Measurements from ENCODE around the gene NHEJ1. TPM values are rescaled to one million over a fixed set of nuclear protein-coding genes. Genes with fewer than 3 reads are reported as not detected.

NHEJ1 gene
- total and polyA plus RNA-seq, 9 donors = 10.8 to 23.1 (median 17.1) TPM

DNA sequence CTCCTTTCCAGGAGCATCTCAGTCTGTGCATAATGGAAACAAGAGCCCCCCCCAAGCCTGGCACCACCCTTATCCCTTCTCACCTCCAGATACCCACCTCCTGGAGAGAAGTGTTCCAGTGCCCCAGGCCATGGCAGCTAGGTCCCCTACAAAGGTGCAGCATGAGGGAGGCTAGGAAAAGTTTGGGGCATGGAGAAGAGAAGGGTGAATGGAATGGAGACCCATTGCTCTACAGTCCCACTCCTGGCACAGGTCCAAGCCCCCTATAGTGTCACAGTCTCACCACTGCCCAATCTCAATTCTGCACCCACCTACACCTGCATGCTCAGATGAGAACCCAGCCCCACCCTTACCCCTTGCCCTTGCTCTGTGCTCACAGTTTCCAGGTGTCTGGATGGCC lies 8.3 kb upstream of the NHEJ1 start:
- H3K27me3 ChIP-seq = no peaks in the 10 kb centered on the region
- H3K4me3 ChIP-seq = no peak overlapping the region
- H3K9me3 ChIP-seq = no peaks in the 10 kb centered on the region
- H3K36me3 ChIP-seq = no peaks in the 10 kb centered on the region
- no peak for TF ChIP-seq POLR2A (IDR thresholded peaks at IDR 0.05)
- no peak for TF ChIP-seq EP300 (IDR thresholded peaks at IDR 0.05)
- TF ChIP-seq CTCF (IDR thresholded peaks at IDR 0.05) = no peak
- DNase-seq = peak in 1 of 5 donors; percentile 49
- peak overlapping the region in 1 of 2 donors; percentile 54 for H3K27ac ChIP-seq
- peaks cover 6% of the 10 kb centered on the region for H3K4me1 ChIP-seq (ENCODE audit: insufficient read depth)
- intact Hi-C loops (cut with DNase I) = loop anchor here in 3 of 4 donors (5.0 to 10.0 kb wide), 3 partner anchors 123 to 366 kb away; partner anchors contain the start of gene DNPEP (in 1 of the 3)

DNA sequence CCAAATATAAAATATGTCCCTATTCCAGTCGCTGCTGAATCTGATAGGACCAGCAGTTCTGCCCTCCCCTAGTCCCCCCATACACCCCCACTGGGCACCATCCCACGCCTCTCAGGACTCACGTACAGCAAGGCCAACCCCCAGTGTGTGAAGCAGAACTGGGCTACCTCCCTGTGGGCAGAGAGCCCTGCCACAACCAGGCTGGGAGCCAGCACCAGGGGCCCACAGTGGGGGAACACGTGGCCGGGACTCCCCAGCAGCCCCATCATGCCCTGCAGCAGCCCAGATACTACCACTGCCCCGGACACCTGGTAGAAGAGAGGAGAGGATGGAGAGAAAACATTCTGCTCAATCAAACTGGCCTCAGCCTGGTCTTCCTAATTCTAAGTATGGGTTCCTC lies 7.9 kb upstream of the NHEJ1 start:
- DNase-seq = peak in 4 of 5 donors; percentile 33 to 56 (median 49)
- WGBS, 3 donors = 17 to 30% (median 19%) methylated on average over 6 of the region's 6 CpGs
- no peaks in the 10 kb centered on the region for H3K27me3 ChIP-seq
- no peaks in the 10 kb centered on the region for H3K36me3 ChIP-seq
- no peak for TF ChIP-seq CTCF (IDR thresholded peaks at IDR 0.05)
- TF ChIP-seq EP300 (IDR thresholded peaks at IDR 0.05) = no peak
- TF ChIP-seq POLR2A (IDR thresholded peaks at IDR 0.05) = no peak
- intact Hi-C loops (cut with DNase I) = loop anchor here in 3 of 4 donors (5.0 to 10.0 kb wide), 3 partner anchors 124 to 366 kb away; partner anchors contain the start of gene DNPEP (in 1 of the 3)
- H3K9me3 ChIP-seq = no peaks in the 10 kb centered on the region
- H3K4me1 ChIP-seq (ENCODE audit: insufficient read depth) = peaks cover 6% of the 10 kb centered on the region
- H3K27ac ChIP-seq = peak overlapping the region in 1 of 2 donors; percentile 54
- no peak overlapping the region for H3K4me3 ChIP-seq

DNA sequence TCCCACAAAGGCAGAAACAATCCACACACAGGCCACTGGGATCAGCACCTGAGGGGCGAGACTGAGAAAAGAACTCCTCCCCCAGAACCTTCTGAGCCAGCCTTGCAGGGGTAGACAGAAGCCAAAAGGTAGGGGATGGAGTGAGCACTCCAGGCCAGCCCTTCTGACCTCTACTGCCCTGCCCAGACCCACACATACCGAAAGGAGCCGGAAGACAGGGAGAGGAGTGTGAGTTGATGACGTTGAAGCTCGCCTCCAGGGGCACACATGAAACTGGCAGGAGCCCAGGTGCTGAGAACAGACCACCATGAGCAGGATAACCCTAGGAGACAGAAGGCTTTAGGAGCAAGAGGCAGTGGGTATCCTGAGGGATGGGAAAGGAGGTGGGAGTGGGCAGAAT lies 7.4 kb upstream of the NHEJ1 start:
- Histone ChIP-seq H3K36me3 (no peaks in the 10 kb centered on the region), H3K27ac (peak overlapping the region in 1 of 2 donors; percentile 54), H3K9me3 (no peaks in the 10 kb centered on the region), H3K4me3 (no peak overlapping the region), H3K4me1 (ENCODE audit: insufficient read depth) (peaks cover 6% of the 10 kb centered on the region), H3K27me3 (no peaks in the 10 kb centered on the region)
- 37 to 47% (median 43%) methylated on average over 5 of the region's 5 CpGs for WGBS, 3 donors
- TF ChIP-seq EP300 (IDR thresholded peaks at IDR 0.05) (no peak), CTCF (IDR thresholded peaks at IDR 0.05) (no peak), POLR2A (IDR thresholded peaks at IDR 0.05) (no peak)
- intact Hi-C loops (cut with DNase I) = loop anchor here in 3 of 4 donors (5.0 to 10.0 kb wide), 3 partner anchors 124 to 367 kb away; partner anchors contain the start of gene DNPEP (in 1 of the 3)
- DNase-seq = peak in 1 of 5 donors; percentile 52

- intact Hi-C loops (cut with DNase I) = loop anchor here in 3 of 4 donors (5.0 to 10.0 kb wide), 3 partner anchors 127 to 370 kb away; partner anchors contain the start of gene DNPEP (in 1 of the 3)
- WGBS, 3 donors = 77 to 84% (median 79%) methylated on average over 10 of the region's 10 CpGs
Observed at GRCh38 chr2:219165058-219165911, 4.7 kb upstream of the NHEJ1 start.

More at GRCh38 chr2:219165058-219165911, 4.7 kb upstream of the NHEJ1 start:
- DNase-seq = no peak
- no peak overlapping the region for H3K4me3 ChIP-seq
- no peaks in the 10 kb centered on the region for H3K9me3 ChIP-seq
- no peaks in the 10 kb centered on the region for H3K36me3 ChIP-seq
- H3K27ac ChIP-seq = no peak overlapping the region
- H3K27me3 ChIP-seq = no peaks in the 10 kb centered on the region
- H3K4me1 ChIP-seq (ENCODE audit: insufficient read depth) = peaks cover 8% of the 10 kb centered on the region
- TF ChIP-seq EP300 (IDR thresholded peaks at IDR 0.05) (no peak), CTCF (IDR thresholded peaks at IDR 0.05) (no peak), POLR2A (IDR thresholded peaks at IDR 0.05) (no peak)

Measured in ovary (tissue), 9 donors.